ENCODE results near the gene DACT3. TPM values are rescaled to one million over a fixed set of nuclear protein-coding genes. Genes with fewer than 3 reads are reported as not detected.

DACT3 gene
- total RNA-seq, 1 donor from 2014 or later, result 18.3 TPM

DNA sequence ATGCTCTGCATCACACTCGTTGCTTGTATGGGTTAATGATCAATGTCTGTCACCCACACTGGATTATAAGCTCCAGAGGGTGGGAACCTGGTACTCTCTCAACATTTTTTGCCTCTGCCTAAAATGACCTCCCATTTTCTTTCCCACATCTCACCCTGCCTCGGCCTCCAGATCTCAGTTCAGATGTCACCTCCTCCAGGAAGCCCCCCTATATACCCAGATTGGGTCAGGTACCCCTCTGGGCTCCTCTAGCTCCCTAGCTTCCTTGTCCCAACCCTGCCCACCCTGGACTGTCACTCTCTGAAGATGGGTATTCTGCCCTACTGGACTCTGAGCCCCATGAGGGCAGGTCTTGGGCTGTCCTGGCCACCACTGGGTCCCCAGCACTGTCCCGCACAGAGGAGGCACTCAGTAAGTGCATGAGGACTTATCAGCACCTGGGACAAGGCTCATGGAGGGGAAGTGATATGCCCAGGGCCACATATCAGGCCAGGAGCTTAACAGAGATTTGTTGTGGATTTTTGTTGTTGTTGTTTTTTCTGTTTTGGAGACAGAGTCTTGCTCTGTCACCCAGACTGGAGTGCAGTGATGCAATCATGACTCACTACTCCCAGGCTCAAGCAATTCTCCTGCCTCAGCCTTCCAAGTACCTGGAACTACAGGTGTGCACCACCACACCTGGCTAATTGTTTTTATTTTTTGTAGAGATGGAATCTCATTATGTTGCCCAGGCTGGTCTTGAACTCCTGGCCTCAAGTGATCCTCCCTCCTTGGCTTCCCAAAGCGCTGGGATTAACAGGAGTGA lies 32.1 kb upstream of the DACT3 start:
- no peaks in the 10 kb centered on the region for H3K9me3 ChIP-seq (replicated peaks)
- H3K27me3 ChIP-seq (ENCODE audit: low read depth), result no peaks in the 10 kb centered on the region
- no peak overlapping the region for H3K27ac ChIP-seq (replicated peaks)
- no peak overlapping the region for H3K4me3 ChIP-seq
- peaks cover 12% of the 10 kb centered on the region for H3K4me1 ChIP-seq
- intact Hi-C loops (cut with micrococcal nuclease), result no loop called here
- TF ChIP-seq, protein P1, sequence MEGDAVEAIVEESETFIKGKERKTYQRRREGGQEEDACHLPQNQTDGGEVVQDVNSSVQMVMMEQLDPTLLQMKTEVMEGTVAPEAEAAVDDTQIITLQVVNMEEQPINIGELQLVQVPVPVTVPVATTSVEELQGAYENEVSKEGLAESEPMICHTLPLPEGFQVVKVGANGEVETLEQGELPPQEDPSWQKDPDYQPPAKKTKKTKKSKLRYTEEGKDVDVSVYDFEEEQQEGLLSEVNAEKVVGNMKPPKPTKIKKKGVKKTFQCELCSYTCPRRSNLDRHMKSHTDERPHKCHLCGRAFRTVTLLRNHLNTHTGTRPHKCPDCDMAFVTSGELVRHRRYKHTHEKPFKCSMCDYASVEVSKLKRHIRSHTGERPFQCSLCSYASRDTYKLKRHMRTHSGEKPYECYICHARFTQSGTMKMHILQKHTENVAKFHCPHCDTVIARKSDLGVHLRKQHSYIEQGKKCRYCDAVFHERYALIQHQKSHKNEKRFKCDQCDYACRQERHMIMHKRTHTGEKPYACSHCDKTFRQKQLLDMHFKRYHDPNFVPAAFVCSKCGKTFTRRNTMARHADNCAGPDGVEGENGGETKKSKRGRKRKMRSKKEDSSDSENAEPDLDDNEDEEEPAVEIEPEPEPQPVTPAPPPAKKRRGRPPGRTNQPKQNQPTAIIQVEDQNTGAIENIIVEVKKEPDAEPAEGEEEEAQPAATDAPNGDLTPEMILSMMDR (IDR thresholded peaks at IDR 0.05; ENCODE audit: borderline replicate concordance), result no peak
- no peak for DNase-seq
- H3K36me3 ChIP-seq, result peaks cover 89% of the 10 kb centered on the region

DNA sequence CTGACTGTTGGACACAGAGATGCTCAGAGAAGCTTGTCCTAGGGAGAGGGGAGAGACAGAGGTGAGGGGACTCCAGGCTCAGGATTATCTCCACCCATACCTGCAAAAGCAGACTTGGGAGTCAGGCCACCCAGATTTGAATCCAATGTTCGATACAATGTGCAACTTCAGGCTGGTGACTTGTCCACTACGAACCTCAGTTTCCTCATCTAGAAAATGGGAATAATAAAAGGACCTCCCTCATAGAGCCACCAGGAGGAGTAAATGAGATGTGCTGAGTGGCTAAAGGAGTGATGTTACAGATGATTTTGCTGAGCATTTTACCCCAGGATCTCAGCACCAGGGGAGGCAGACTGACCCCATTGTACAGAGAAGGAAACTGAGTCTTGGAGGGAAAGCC lies 31.0 kb upstream of the DACT3 start:
- Histone ChIP-seq H3K27ac (replicated peaks) (no peak overlapping the region), H3K4me1 (peaks cover 3% of the 10 kb centered on the region), H3K4me3 (no peak overlapping the region), H3K36me3 (peaks cover 98% of the 10 kb centered on the region), H3K9me3 (replicated peaks) (no peaks in the 10 kb centered on the region), H3K27me3 (ENCODE audit: low read depth) (no peaks in the 10 kb centered on the region)
- intact Hi-C loops (cut with micrococcal nuclease), result no loop called here
- DNase-seq, result no peak
- TF ChIP-seq, protein P1 (IDR thresholded peaks at IDR 0.05; ENCODE audit: borderline replicate concordance), result no peak

DNA sequence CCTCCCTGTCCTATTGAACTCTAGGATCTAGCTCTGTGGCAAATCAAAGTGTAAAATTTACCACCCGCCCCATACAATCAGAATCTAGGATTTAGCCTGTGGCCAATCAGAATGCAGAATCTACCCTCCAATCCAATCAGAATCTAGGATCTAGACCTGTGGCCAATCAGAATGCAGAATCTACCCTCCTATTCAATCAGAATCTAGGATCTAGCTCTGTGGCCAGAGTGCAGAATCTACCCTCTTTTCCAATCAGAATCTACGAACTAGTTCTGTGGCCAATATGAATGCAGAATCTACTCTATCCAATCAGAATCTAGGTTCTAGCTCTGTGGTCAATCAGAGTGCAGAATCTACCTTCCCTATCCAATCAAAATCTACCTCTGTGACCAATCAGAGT lies 30.1 kb upstream of the DACT3 start:
- DNase-seq, result no peak
- TF ChIP-seq, protein P1 (IDR thresholded peaks at IDR 0.05; ENCODE audit: borderline replicate concordance), result no peak
- Histone ChIP-seq H3K27ac (replicated peaks) (no peak overlapping the region), H3K36me3 (peaks cover 97% of the 10 kb centered on the region), H3K4me3 (no peak overlapping the region), H3K9me3 (replicated peaks) (no peaks in the 10 kb centered on the region), H3K4me1 (no peaks in the 10 kb centered on the region), H3K27me3 (ENCODE audit: low read depth) (no peaks in the 10 kb centered on the region)
- intact Hi-C loops (cut with micrococcal nuclease), result no loop called here

DNA sequence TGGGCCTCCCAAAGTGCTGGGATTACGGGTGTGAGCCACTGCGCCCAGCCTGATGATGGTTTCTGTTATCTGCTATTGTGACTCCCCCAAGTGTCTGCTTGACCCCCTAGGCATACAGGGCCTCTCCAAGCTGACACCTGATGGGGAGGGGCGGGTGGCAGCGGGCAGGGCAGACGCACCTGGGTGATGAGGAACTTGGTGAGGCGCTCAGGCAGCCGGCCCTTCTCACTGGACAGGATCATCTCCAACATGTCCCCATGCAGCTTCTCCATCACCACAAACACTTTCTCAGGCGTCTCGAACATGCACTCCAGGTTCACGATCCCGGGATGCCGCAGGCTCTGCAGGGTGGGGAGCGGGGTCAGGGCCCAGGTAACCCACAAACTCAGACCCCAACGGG lies 28.4 kb upstream of the DACT3 start:
- peaks cover 98% of the 10 kb centered on the region for H3K36me3 ChIP-seq
- no peak overlapping the region for H3K4me3 ChIP-seq
- H3K27ac ChIP-seq (replicated peaks), result no peak overlapping the region
- H3K4me1 ChIP-seq, result no peaks in the 10 kb centered on the region
- no peaks in the 10 kb centered on the region for H3K9me3 ChIP-seq (replicated peaks)
- no peak for DNase-seq
- H3K27me3 ChIP-seq (ENCODE audit: low read depth), result no peaks in the 10 kb centered on the region
- TF ChIP-seq, protein P1 (IDR thresholded peaks at IDR 0.05; ENCODE audit: borderline replicate concordance), result no peak
- intact Hi-C loops (cut with micrococcal nuclease), result no loop called here

DNA sequence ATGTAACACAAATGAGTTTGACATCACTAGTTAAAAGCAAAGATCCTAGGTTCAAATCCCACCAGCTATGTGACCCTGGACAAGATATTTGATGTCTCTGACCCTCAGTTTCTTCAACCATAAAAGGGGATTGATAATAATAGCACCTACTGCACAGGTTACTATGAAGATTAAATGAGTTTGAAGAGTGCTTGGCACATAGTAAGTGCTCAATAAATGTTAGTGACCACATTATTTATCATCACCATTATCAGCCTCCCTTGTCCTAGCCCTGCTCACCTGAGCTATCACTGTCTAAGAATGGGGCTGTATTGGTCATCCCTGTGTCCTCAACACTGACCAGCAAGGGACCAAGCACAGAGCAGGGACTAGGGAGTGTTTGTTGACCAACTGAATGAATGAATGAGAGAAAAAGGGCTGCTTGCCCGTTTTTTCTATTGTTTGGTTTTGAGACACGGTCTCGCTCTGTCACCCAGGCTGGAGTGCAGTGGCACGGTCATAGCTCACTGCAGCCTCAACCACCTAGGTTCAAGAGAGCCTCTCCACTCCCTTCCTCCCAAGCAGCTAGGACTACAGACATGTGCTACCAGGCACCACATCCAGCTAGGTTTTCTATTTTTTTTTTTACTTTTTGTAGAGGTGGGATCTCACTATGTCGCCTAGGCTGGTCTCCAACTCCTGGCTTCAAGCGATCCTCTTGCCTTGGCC lies 26.6 kb upstream of the DACT3 start:
- TF ChIP-seq, protein P1 (IDR thresholded peaks at IDR 0.05; ENCODE audit: borderline replicate concordance), result no peak
- no peaks in the 10 kb centered on the region for H3K9me3 ChIP-seq (replicated peaks)
- intact Hi-C loops (cut with micrococcal nuclease), result no loop called here
- no peak overlapping the region for H3K4me3 ChIP-seq
- H3K27ac ChIP-seq (replicated peaks), result no peak overlapping the region
- no peaks in the 10 kb centered on the region for H3K27me3 ChIP-seq (ENCODE audit: low read depth)
- H3K36me3 ChIP-seq, result peaks cover 97% of the 10 kb centered on the region
- no peaks in the 10 kb centered on the region for H3K4me1 ChIP-seq
- no peak for DNase-seq

All from left ventricle myocardium inferior (tissue), 1 donor.